Adrenal gland (tissue), 5 donors: ENCODE data around the gene TPSG1.
"Not testable (repeated sequence)": the region's sequence is repeated elsewhere in the genome, so short reads cannot be mapped to it uniquely, and the experiment has no call there.

ENCODE experiments used
- CTCF ChIP-seq, 6 experiments: fragments of 450-650 bp in 4 of 6; fragments of 200-600 bp in 2 of 6; sonication (generic) in 1 of 6; IDR thresholded peaks; 1 replicate in 5 of 6; 2 replicates in 1 of 6; pipeline versions ENCODE4 v1.5.1 to v1.8.0; 2016 to 2021; ENCODE audit warnings: antibody characterized with exemption in 6 of 6, mild to moderate bottlenecking in 2 of 6, moderate library complexity in 1 of 6
- POLR2A ChIP-seq, 2 donors: fragments of 450-650 bp; IDR thresholded peaks; one replicate each; pipeline ENCODE4 v1.6.1; 2017; ENCODE audit warnings: antibody characterized with exemption in 2 of 2, mild to moderate bottlenecking in 2 of 2, moderate library complexity in 1 of 2
- donor health status: DM: no; HTN: no; CAD: no.

GRCh38 chr16:1271724-1272413 is 46.8 kb upstream of the TPSG1 start:
- not testable (repeated sequence) for TF ChIP-seq POLR2A, CTCF (IDR thresholded peaks at IDR 0.05)
